Measurements from ENCODE around the gene ABHD12.

The ABHD12 gene

GRCh38 chr20:25289886-25290597 is 100.6 kb downstream of the ABHD12 start:
- no peak for DNase-seq (ENCODE audit: low spot score)

- no peak for DNase-seq (ENCODE audit: low spot score)
Observed at GRCh38 chr20:25288291-25289181, 102.1 kb downstream of the ABHD12 start.

GRCh38 chr20:25287631-25288290 is 102.9 kb downstream of the ABHD12 start:
- DNase-seq (ENCODE audit: low spot score), result no peak

GRCh38 chr20:25286917-25287316 is 103.7 kb downstream of the ABHD12 start:
- DNase-seq (ENCODE audit: low spot score), result no peak

GRCh38 chr20:25285856-25286798 is 104.5 kb downstream of the ABHD12 start:
- DNase-seq (ENCODE audit: low spot score), result no peak

- DNase-seq (ENCODE audit: low spot score), result no peak
Observed at GRCh38 chr20:25285091-25285647, 105.5 kb downstream of the ABHD12 start.

- no peak for DNase-seq (ENCODE audit: low spot score)
Observed at GRCh38 chr20:25284131-25284601, 106.5 kb downstream of the ABHD12 start.

GRCh38 chr20:25283221-25283951 is 107.2 kb downstream of the ABHD12 start:
- no peak for DNase-seq (ENCODE audit: low spot score)

- DNase-seq (ENCODE audit: low spot score), result no peak
Observed at GRCh38 chr20:25282796-25283195, 107.8 kb downstream of the ABHD12 start.

GRCh38 chr20:25282034-25282781 is 108.4 kb downstream of the ABHD12 start:
- no peak for DNase-seq (ENCODE audit: low spot score)

- DNase-seq (ENCODE audit: low spot score), result no peak
Observed at GRCh38 chr20:25281541-25281991, 109.1 kb downstream of the ABHD12 start.

GRCh38 chr20:25280574-25281535 is 109.8 kb downstream of the ABHD12 start:
- no peak for DNase-seq (ENCODE audit: low spot score)

- DNase-seq (ENCODE audit: low spot score), result no peak
Observed at GRCh38 chr20:25280051-25280573, 110.5 kb downstream of the ABHD12 start.

- no peak for DNase-seq (ENCODE audit: low spot score)
Observed at GRCh38 chr20:25279403-25279802, 111.2 kb downstream of the ABHD12 start.

GRCh38 chr20:25278636-25279361 is 111.8 kb downstream of the ABHD12 start:
- DNase-seq (ENCODE audit: low spot score), result no peak

GRCh38 chr20:25277941-25278521 is 112.6 kb downstream of the ABHD12 start:
- no peak for DNase-seq (ENCODE audit: low spot score)
